IPS-15b (cell line): ENCODE data around the gene DNASE2.
"Not testable (repeated sequence)": the region's sequence is repeated elsewhere in the genome, so short reads cannot be mapped to it uniquely, and the experiment has no call there.

Experiments
- H3K27me3 ChIP-seq: one replicate; pipeline ENCODE4 v1.6.1; 2013; ENCODE audit warnings: low read length; ENCODE audit not compliant: control insufficient read depth, insufficient read depth
- H3K36me3 ChIP-seq: one replicate; pipeline ENCODE4 v1.6.1; 2013; ENCODE audit warnings: low read length; ENCODE audit not compliant: control insufficient read depth, insufficient read depth
- H3K4me1 ChIP-seq: one replicate; pipeline ENCODE4 v1.6.1; 2013; ENCODE audit warnings: mild to moderate bottlenecking, low read length; ENCODE audit not compliant: control insufficient read depth, insufficient read depth
- H3K4me3 ChIP-seq: one replicate; pipeline ENCODE4 v1.5.1; 2013; ENCODE audit warnings: low read depth, low read length
- H3K9ac ChIP-seq: one replicate; pipeline ENCODE4 v1.6.1; 2013; ENCODE audit warnings: low read depth, mild to moderate bottlenecking, low read length
- H3K9me3 ChIP-seq: one replicate; pipeline ENCODE4 v1.6.1; 2013; ENCODE audit warnings: mild to moderate bottlenecking, low read length; ENCODE audit not compliant: control insufficient read depth, insufficient read depth

The DNASE2 gene, protein sequence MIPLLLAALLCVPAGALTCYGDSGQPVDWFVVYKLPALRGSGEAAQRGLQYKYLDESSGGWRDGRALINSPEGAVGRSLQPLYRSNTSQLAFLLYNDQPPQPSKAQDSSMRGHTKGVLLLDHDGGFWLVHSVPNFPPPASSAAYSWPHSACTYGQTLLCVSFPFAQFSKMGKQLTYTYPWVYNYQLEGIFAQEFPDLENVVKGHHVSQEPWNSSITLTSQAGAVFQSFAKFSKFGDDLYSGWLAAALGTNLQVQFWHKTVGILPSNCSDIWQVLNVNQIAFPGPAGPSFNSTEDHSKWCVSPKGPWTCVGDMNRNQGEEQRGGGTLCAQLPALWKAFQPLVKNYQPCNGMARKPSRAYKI

DNA sequence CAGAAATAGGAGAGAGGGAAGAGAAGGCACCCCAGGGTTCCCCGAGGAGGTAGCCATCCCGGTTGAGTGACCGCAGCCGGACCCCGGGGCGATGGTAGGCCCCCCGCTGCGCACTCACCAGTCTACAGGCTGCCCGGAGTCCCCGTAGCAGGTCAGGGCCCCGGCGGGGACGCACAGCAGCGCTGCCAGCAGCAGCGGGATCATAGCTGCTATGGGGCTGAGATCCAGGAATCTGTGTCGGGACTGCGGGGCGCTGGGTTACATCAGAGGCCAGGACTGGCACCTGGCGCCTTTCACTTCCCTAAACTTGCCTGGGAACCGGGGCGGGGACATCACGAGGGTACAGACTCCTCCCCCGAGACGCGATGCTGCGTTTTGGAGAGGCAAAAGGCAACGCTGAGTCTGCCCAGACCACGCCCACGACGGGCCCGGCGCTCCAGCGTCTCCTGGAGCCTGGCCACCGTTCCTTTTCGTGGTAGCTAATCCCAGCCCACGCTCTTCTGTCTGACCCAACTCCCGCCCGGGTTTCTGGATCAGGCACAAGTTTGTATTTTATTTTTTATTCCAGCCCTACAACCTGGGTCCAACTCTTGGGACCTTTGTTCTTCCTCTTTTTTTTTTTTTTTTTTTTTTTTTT lies at the start of gene DNASE2:
Gene DNASE2 (minus strand): TSS at position 278 of the 637 bp plus-strand sequence. CDS start 74 bp downstream, at position 204.
- Histone ChIP-seq H3K36me3 (peaks cover 5% of the 10 kb centered on the region), H3K4me1 (peaks cover 6% of the 10 kb centered on the region), H3K4me3 (peak within 1 kb of the TSS; percentile 79), H3K9ac (peak within 1 kb of the TSS; percentile 47), H3K9me3 (no peaks in the 10 kb centered on the region), H3K27me3 (peaks cover 18% of the 10 kb centered on the region)

DNA sequence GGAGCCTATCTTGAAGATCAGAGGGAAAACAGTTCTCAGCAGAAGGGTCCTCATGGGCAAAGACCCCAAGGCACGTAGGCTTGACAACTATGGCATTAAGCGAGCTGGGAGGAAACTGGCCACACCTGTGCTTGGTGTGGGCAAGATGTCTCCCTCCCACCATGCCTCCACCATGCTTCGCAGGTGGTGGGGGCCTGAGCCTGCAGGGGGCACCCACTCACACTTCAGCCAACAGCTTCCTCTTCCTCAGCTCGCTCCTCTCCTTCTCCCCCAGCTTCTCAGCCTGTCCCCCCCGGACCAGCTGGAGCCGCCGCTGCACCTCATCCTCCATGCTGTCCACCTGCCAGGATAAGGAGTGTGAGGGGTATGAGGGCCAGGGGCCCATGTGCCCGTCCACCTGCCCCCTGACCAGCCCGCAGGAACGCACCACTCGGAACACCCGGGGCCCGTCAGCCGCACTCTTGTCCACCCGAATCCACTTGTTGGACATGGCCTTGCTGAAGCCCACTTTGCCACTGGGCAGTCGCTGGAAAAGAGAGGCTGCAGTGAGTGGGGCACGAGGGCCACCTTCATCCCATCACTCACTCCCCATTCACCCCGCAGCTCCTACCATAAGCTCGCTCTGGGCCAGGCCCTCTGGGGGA lies 48.9 kb upstream of the DNASE2 start:
- Histone ChIP-seq H3K9me3 (no peaks in the 10 kb centered on the region), H3K4me3 (no peak overlapping the region), H3K4me1 (peaks cover 2% of the 10 kb centered on the region), H3K9ac (no peak overlapping the region), H3K36me3 (peaks cover 47% of the 10 kb centered on the region), H3K27me3 (no peaks in the 10 kb centered on the region)

DNA sequence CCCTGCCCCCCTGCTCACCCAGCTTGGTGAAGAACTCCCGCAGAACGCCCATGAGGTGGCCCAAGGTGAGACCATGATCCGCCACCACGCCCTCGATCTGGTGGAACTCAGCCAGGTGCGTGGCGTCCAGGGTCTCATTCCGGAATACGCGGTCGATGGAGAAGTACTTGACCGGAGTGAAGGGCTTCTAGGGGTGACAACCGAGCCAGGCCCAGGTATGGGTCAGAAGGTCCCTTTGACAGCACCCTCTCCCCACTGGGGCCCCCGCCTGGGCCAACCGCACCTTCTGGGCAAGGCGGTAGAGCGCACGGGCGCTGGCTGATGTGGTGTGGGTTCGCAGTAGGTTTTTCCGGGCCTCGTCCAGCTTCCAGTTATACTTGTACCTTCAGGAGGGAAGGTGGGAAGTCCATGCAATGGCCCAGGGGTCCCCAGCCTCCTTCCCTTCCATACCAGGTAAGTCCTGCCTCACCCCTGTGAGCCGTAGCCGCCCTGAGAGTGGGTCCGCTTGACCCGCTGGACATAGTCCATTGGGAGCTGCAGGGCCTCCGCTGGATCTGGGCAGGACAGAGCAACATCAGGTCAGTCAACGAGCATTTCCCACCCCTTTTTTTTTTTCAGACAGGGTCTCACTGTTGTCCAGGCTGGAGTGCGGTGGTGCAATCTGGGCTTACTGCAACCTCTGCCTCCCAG lies 43.5 kb upstream of the DNASE2 start:
- Histone ChIP-seq H3K36me3 (peaks cover 55% of the 10 kb centered on the region), H3K9me3 (no peaks in the 10 kb centered on the region), H3K4me3 (no peak overlapping the region), H3K9ac (no peak overlapping the region), H3K27me3 (no peaks in the 10 kb centered on the region), H3K4me1 (no peaks in the 10 kb centered on the region)

DNA sequence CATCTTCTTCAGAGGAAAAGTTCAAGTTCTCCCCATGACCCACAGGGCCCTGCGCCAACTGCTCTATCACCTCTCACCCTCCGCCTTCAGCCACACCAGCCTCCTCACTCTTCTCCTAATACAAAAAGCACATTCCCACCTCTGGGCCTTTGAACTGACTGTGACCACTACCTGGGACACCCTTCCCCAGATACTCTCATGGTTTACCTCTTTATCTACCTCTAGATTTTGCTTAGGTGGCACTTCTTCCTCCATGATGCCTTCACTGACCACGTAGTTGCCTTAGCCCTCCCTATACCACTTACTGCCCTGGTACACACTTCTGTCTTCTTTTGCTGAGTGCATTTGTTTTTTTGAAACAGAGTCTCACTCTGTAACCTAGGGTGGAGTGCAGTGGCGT lies 41.7 kb upstream of the DNASE2 start:
- no peaks in the 10 kb centered on the region for H3K4me1 ChIP-seq
- no peaks in the 10 kb centered on the region for H3K9me3 ChIP-seq
- peaks cover 37% of the 10 kb centered on the region for H3K36me3 ChIP-seq
- H3K4me3 ChIP-seq = no peak overlapping the region
- no peak overlapping the region for H3K9ac ChIP-seq
- H3K27me3 ChIP-seq = peaks cover 10% of the 10 kb centered on the region

DNA sequence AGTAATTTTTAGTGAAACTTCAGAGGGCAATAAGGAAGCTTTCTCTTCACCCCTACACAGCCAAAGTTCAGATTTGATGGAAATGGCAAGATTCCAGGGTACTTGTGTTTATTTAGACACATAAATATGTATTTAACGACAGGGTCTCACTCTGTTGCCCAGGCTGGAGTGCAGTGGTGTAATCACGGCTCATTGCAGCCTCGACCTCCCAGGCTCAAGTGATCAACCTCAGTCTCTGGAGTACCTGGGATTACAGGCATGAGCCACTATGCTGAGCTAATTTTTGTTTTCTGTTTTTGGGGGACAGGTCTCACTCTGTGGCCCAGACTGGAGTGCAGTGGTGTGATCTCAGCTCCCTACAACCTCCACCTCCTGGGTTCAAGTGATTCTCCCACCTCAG lies 39.8 kb upstream of the DNASE2 start:
- no peak overlapping the region for H3K4me3 ChIP-seq
- H3K9me3 ChIP-seq = no peaks in the 10 kb centered on the region
- peaks cover 10% of the 10 kb centered on the region for H3K27me3 ChIP-seq
- H3K4me1 ChIP-seq = no peaks in the 10 kb centered on the region
- peaks cover 24% of the 10 kb centered on the region for H3K36me3 ChIP-seq
- H3K9ac ChIP-seq = no peak overlapping the region

DNA sequence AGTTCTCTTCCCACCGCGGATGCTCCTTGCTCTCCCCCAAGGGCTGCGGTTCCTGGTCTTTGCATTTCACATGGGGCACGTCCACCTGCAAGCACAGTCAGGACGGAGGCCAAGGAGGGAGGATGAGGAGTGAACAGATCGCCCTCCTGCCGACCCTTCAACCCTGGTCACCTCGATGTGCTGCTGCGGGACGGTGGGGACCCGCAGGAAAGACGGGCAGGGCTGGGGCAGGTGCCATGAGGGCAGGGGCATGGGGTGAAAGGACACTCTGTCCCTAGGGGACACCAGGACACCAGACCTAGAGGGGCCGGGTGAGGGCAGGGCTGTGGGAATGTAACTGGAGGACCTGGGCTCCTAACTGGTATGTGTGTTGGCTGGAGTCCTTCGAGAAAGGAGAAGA lies 37.0 kb upstream of the DNASE2 start:
- peaks cover 9% of the 10 kb centered on the region for H3K36me3 ChIP-seq
- peaks cover 10% of the 10 kb centered on the region for H3K27me3 ChIP-seq
- H3K9me3 ChIP-seq = no peaks in the 10 kb centered on the region
- H3K9ac ChIP-seq = no peak overlapping the region
- H3K4me3 ChIP-seq = no peak overlapping the region
- H3K4me1 ChIP-seq = peaks cover 6% of the 10 kb centered on the region

DNA sequence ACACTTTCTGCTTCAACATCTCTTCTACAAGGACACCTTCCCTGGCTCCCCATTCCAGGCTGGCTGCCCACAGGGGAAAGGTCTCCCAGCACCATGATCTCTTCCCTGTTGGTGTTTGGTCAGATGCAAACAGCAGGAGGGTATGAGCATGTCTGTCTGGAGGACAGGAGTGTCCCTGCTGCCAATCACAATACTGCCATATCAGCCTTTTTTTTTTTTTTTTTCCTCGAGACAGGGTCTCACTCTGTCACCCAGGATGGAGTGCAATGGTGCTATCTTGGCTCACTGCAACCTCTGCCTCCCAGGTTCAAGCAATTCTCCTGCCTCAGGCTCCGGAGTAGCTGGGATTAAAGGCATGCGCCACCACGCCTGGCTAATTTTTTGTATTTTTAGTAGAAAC lies 34.6 kb upstream of the DNASE2 start:
- H3K4me3 ChIP-seq, H3K9me3 ChIP-seq, H3K9ac ChIP-seq, H3K36me3 ChIP-seq: not testable (repeated sequence)
- H3K27me3 ChIP-seq = peaks cover 10% of the 10 kb centered on the region
- H3K4me1 ChIP-seq = peaks cover 16% of the 10 kb centered on the region

DNA sequence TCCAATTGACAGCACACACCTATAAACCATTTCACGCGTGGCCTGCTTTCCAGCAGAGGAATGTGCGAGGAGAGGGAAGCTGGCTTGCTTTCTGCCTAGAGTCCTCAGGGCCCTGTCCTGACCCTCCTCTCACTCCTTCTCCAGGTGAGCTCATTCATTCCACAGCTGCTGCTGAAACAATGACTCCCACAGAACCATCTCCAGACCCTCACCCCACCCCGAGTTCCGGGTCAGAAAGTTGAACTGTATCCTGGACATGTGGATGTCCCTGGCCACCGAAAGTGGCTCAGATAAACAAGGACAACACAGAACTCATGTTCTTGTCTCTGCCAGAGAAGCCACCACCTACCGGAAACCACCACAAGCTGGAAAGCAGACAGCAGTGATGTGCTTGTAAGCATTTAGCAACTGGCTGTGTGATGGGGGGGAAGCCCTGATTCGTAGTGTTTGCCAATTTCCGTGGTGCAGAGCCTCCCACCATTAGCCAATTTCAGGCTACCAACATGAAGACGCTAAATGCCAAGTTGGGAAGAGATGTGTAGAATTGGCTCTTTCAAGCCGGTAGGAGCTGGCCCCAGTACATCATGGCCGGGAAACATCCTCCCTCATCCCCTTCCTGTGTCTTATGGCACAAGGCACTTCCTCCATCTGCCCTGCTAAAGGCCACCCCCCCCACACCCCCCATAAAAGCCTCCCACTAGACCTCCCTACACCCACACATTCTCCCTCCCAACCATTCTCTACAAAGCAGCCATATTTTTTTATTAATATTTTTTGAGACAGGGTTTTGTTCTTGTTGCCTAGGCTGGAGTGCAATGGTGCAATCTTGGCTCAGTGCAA lies 32.8 kb upstream of the DNASE2 start:
- Histone ChIP-seq H3K4me1 (peaks cover 16% of the 10 kb centered on the region), H3K9me3 (no peaks in the 10 kb centered on the region), H3K36me3 (no peaks in the 10 kb centered on the region), H3K4me3 (no peak overlapping the region), H3K9ac (no peak overlapping the region), H3K27me3 (peaks cover 10% of the 10 kb centered on the region)

DNA sequence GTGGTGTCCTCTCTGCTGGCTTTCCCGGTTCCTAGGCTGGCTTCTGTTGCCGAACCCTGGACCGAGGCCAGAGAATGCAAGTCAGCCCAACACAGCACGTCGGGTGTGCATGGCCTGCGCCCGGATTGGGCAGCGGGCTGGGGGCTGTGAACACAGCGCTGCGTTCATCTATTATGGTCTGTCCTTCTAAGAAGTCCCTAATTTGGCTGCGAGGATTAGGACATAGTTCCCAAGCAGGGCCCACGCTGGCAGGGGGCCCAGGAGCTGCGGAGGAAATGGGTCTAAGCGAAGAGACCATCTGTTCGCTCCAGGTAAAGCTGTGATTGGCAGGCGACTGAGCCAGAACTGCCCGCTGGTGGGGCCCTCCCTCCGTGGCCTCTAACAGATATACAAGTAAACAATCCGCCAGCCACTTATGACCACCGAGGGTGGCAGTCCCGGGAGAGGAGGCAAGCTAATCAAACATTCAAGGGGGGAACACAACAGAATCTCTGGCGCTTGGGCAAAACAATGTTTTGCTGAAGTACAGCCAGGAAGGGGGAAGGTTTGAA lies 31.8 kb upstream of the DNASE2 start:
- H3K9ac ChIP-seq = peak overlapping the region; percentile 47
- peaks cover 2% of the 10 kb centered on the region for H3K27me3 ChIP-seq
- no peaks in the 10 kb centered on the region for H3K9me3 ChIP-seq
- H3K36me3 ChIP-seq = no peaks in the 10 kb centered on the region
- peak overlapping the region; percentile 18 for H3K4me3 ChIP-seq
- peaks cover 16% of the 10 kb centered on the region for H3K4me1 ChIP-seq

DNA sequence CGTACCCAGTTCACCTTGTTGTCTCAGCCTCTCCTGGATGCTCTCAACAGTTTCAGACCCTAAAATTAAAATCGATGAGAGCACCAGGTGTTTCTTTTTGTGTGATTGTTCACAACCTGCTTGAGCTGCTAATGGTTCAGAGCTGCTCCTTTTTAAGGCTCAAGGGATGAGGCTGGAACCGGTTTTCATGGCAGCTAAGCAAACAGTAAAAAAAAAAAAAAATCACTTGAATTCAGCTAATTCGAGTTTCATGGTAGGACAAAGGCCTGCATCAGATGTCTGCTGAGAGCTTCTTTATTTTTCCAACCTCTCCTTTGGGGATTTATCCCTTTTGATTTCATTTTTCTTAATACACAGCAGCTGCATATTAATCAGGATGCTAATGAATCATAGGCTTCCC lies 31.3 kb upstream of the DNASE2 start:
- no peaks in the 10 kb centered on the region for H3K9me3 ChIP-seq
- peak overlapping the region; percentile 18 for H3K4me3 ChIP-seq
- peak overlapping the region; percentile 47 for H3K9ac ChIP-seq

DNA sequence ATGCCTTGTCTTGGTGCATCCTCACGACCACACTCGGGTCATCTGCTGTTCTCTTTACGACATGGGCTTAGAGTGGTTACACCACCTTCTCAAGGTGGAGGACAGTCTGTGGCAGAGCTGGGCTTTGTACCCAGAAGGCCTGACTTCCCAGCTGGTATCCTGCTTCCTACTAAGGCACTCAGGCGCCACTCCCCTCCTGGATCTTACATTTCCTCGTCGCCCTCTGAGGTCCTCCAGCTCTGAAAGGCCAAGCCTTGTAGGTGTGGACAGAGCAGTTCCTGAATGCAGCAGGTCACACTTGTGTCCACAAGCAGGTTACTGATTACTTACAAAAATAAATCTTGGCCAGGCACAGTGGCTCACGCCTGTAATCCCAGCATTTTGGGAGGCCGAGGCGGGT lies 25.9 kb upstream of the DNASE2 start:
- H3K4me1 ChIP-seq = peaks cover under 1% of the 10 kb centered on the region
- no peak overlapping the region for H3K9ac ChIP-seq
- H3K4me3 ChIP-seq = no peak overlapping the region
- H3K27me3 ChIP-seq = no peaks in the 10 kb centered on the region
- no peaks in the 10 kb centered on the region for H3K36me3 ChIP-seq
- H3K9me3 ChIP-seq = no peaks in the 10 kb centered on the region

More for the DNA sequence above, 31.3 kb upstream of the DNASE2 start:
- Histone ChIP-seq H3K36me3 (no peaks in the 10 kb centered on the region), H3K4me1 (peaks cover 16% of the 10 kb centered on the region), H3K27me3 (no peaks in the 10 kb centered on the region)
